HepG2 (cell line): ENCODE measurements around the gene FKBP5. TPM values are rescaled to one million over a fixed set of nuclear protein-coding genes. Genes with fewer than 3 reads are reported as not detected.

Source experiments
- ARID2 ChIP-seq: sonication (generic); formaldehyde crosslinking; IDR thresholded peaks from 2 replicates; pipeline ENCODE4 v1.8.1; 2022; ENCODE audit warnings: mild to moderate bottlenecking, missing genetic modification reagents, borderline replicate concordance
- ATF7 ChIP-seq, 2 experiments: fragments of 450-650 bp in 1 of 2; sonication (generic) in 1 of 2; formaldehyde crosslinking in 1 of 2; IDR thresholded peaks; 2 replicates each; pipeline versions ENCODE4 v1.4.0 to v1.6.1; 2016 to 2020; ENCODE audit warnings: antibody characterized with exemption in 1 of 2, mild to moderate bottlenecking in 1 of 2, missing genetic modification reagents in 1 of 2
- DPF2 ChIP-seq: sonication (generic); formaldehyde crosslinking; IDR thresholded peaks from 2 replicates; pipeline ENCODE4 v1.4.0; 2020; ENCODE audit warnings: mild to moderate bottlenecking, low read depth, missing genetic modification reagents, borderline replicate concordance
- EED ChIP-seq: sonication (generic); formaldehyde crosslinking; IDR thresholded peaks from 2 replicates; pipeline ENCODE4 v1.5.0; 2020; ENCODE audit warnings: mild to moderate bottlenecking, missing genetic modification reagents
- FOSL1 ChIP-seq: sonication (generic); formaldehyde crosslinking; IDR thresholded peaks from 2 replicates; pipeline ENCODE4 v1.9.0; 2021; ENCODE audit warnings: missing genetic modification reagents, borderline replicate concordance
- KDM4B ChIP-seq: sonication (generic); formaldehyde crosslinking; IDR thresholded peaks from 2 replicates; pipeline ENCODE4 v1.4.0; 2020; ENCODE audit warnings: missing genetic modification reagents
- ONECUT2 ChIP-seq: sonication (generic); formaldehyde crosslinking; IDR thresholded peaks from 2 replicates; pipeline ENCODE4 v1.4.0; 2020; ENCODE audit warnings: missing genetic modification reagents
- PHF5A ChIP-seq: IDR thresholded peaks from one replicate; pipeline ENCODE4 v1.6.1; 2018; ENCODE audit warnings: low read depth, missing genetic modification reagents; ENCODE audit not compliant: unreplicated experiment
- TBX2 ChIP-seq: sonication (generic); formaldehyde crosslinking; IDR thresholded peaks from 2 replicates; pipeline ENCODE4 v1.5.0; 2020; ENCODE audit warnings: missing genetic modification reagents, mild to moderate bottlenecking, borderline replicate concordance
- TEAD3 ChIP-seq: optimal IDR thresholded peaks from 2 replicates; pipeline ENCODE3; 2016; ENCODE audit warnings: borderline replicate concordance
- ZMAT3 ChIP-seq: sonication (generic); formaldehyde crosslinking; conservative IDR thresholded peaks from 2 replicates; pipeline ENCODE4 v1.7.0; 2021; ENCODE audit warnings: missing genetic modification reagents
- ZNF451 ChIP-seq: sonication (generic); formaldehyde crosslinking; IDR thresholded peaks from 2 replicates; pipeline ENCODE4 v1.5.0; 2020; ENCODE audit warnings: mild to moderate bottlenecking, missing genetic modification reagents
- polyA plus RNA-seq, 8 experiments: library from polyadenylated mRNA; depleted of rRNA in 3 of 8; stranded (reverse) in 7 of 8; unstranded in 1 of 8; fragments of >200 nt; fragmentation: Illumina TruSeq in 4 of 8; extraction: Trizol in 4 of 8; gene quantifications; 2 replicates each; pipeline versions ENCODE4 v1.2.1 to v1.2.3, GENCODE V29; 2011 to 2016; ENCODE audit warnings: low read depth in 4 of 8, missing spikeins in 1 of 8, mixed read lengths in 1 of 8; ENCODE audit not compliant: insufficient read depth in 1 of 8
- total RNA-seq, 5 experiments: library from RNA; depleted of rRNA; stranded (reverse); fragments of >200 nt; fragmentation: Illumina TruSeq; extraction: Trizol; gene quantifications; 2 replicates each; pipeline ENCODE4 v1.2.3, GENCODE V29; 2016; ENCODE audit warnings: low read depth in 1 of 5
- TF ChIP-seq, protein P1 (sequence below): sonication (generic); formaldehyde crosslinking; IDR thresholded peaks from 2 replicates; pipeline ENCODE4 v1.8.0; 2022; ENCODE audit warnings: missing genetic modification reagents, mild to moderate bottlenecking, borderline replicate concordance
- TF ChIP-seq, protein P2 (sequence below): sonication (generic); formaldehyde crosslinking; IDR thresholded peaks from 2 replicates; pipeline ENCODE4 v1.5.0; 2020; ENCODE audit warnings: missing genetic modification reagents
- TF ChIP-seq, protein P3 (sequence below): sonication (generic); formaldehyde crosslinking; IDR thresholded peaks from 2 replicates; pipeline ENCODE4 v1.4.0; 2020; ENCODE audit warnings: missing genetic modification reagents, borderline replicate concordance
- TF ChIP-seq, protein P4 (sequence below): sonication (generic); formaldehyde crosslinking; IDR thresholded peaks from 2 replicates; pipeline ENCODE4 v1.5.1; 2020; ENCODE audit warnings: missing genetic modification reagents, mild to moderate bottlenecking, borderline replicate concordance

FKBP5 gene
- total and polyA plus RNA-seq, 2 of the 13 experiments (the other 11 are each of a cell fraction or from before 2014, with no cell fraction given), result 8.0 to 17.4 TPM

DNA sequence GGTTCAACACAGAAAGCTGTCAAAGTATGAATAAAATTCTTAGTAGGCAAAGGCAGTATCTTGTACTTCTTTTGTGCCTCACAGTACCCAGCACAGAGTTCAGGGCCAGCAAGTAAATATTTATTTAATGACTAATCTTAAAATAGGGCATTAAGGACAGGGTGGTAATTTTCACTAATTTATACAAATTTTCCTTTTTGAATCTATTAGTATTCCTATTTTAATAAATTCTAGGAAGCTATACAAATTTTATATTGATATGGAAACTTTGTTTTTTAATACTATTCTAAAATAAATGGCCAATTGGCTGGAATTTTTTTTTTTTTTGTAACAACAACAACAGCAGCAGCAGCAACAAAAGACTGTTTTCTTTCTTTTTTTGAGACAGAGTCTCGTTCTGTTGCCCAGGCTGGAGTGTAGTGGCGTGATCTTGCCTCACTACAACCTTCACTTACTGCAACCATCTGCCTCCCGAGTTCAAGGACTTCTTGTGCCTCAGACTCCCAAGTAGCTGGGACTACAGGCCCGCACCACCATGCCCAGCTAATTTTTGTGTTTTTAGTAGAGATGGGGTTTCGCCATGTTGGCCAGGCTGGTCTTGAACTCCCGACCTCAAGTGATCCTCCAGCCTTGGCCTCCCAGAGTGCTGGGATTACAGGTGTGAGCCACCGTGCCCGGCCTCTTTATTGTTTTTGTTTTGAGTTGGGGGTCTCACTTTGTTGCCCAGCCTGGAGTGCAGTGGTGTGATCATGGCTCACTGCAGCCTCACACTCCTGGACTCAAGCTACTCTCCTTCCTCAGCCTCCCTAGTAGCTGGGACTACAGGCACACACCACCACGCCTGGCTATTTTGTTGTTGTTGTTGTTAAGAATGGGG, 85.2 kb downstream of the FKBP5 start (continued):
- TF ChIP-seq ONECUT2 (CRISPR knock-in tag) (no peak), ZNF451 (CRISPR knock-in tag) (no peak), FOSL1 (CRISPR knock-in tag) (peak; percentile 90), EED (peak; percentile 42; the same call in 1 of the 2 replicates), ATF7 (IDR thresholded peaks at IDR 0.05) (no peak), ATF7 (CRISPR knock-in tag; IDR thresholded peaks at IDR 0.05) (no peak), KDM4B (CRISPR knock-in tag) (0 out of 2 replicates have a peak, but pooled peaks have one; percentile 56), DPF2 (CRISPR knock-in tag) (peak; percentile 66; the same call in 1 of the 2 replicates), TBX2 (CRISPR knock-in tag) (peak; percentile 31; the same call in 1 of the 2 replicates), ZMAT3 (CRISPR knock-in tag) (no peak), PHF5A (no peak), ARID2 (CRISPR knock-in tag) (no peak), TEAD3 (CRISPR knock-in tag) (peak; percentile 20)
- TF ChIP-seq, protein P1, sequence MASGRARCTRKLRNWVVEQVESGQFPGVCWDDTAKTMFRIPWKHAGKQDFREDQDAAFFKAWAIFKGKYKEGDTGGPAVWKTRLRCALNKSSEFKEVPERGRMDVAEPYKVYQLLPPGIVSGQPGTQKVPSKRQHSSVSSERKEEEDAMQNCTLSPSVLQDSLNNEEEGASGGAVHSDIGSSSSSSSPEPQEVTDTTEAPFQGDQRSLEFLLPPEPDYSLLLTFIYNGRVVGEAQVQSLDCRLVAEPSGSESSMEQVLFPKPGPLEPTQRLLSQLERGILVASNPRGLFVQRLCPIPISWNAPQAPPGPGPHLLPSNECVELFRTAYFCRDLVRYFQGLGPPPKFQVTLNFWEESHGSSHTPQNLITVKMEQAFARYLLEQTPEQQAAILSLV (CRISPR knock-in tag), result no peak
- TF ChIP-seq, protein P2, sequence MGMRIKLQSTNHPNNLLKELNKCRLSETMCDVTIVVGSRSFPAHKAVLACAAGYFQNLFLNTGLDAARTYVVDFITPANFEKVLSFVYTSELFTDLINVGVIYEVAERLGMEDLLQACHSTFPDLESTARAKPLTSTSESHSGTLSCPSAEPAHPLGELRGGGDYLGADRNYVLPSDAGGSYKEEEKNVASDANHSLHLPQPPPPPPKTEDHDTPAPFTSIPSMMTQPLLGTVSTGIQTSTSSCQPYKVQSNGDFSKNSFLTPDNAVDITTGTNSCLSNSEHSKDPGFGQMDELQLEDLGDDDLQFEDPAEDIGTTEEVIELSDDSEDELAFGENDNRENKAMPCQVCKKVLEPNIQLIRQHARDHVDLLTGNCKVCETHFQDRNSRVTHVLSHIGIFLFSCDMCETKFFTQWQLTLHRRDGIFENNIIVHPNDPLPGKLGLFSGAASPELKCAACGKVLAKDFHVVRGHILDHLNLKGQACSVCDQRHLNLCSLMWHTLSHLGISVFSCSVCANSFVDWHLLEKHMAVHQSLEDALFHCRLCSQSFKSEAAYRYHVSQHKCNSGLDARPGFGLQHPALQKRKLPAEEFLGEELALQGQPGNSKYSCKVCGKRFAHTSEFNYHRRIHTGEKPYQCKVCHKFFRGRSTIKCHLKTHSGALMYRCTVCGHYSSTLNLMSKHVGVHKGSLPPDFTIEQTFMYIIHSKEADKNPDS (CRISPR knock-in tag), result peak; percentile 75; the same call in 1 of the 2 replicates
- TF ChIP-seq, protein P3, sequence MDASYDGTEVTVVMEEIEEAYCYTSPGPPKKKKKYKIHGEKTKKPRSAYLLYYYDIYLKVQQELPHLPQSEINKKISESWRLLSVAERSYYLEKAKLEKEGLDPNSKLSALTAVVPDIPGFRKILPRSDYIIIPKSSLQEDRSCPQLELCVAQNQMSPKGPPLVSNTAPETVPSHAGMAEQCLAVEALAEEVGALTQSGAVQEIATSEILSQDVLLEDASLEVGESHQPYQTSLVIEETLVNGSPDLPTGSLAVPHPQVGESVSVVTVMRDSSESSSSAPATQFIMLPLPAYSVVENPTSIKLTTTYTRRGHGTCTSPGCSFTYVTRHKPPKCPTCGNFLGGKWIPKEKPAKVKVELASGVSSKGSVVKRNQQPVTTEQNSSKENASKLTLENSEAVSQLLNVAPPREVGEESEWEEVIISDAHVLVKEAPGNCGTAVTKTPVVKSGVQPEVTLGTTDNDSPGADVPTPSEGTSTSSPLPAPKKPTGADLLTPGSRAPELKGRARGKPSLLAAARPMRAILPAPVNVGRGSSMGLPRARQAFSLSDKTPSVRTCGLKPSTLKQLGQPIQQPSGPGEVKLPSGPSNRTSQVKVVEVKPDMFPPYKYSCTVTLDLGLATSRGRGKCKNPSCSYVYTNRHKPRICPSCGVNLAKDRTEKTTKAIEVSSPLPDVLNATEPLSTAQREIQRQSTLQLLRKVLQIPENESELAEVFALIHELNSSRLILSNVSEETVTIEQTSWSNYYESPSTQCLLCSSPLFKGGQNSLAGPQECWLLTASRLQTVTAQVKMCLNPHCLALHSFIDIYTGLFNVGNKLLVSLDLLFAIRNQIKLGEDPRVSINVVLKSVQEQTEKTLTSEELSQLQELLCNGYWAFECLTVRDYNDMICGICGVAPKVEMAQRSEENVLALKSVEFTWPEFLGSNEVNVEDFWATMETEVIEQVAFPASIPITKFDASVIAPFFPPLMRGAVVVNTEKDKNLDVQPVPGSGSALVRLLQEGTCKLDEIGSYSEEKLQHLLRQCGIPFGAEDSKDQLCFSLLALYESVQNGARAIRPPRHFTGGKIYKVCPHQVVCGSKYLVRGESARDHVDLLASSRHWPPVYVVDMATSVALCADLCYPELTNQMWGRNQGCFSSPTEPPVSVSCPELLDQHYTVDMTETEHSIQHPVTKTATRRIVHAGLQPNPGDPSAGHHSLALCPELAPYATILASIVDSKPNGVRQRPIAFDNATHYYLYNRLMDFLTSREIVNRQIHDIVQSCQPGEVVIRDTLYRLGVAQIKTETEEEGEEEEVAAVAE (CRISPR knock-in tag), result 0 out of 2 replicates have a peak, but pooled peaks have one; percentile 28
- TF ChIP-seq, protein P4, sequence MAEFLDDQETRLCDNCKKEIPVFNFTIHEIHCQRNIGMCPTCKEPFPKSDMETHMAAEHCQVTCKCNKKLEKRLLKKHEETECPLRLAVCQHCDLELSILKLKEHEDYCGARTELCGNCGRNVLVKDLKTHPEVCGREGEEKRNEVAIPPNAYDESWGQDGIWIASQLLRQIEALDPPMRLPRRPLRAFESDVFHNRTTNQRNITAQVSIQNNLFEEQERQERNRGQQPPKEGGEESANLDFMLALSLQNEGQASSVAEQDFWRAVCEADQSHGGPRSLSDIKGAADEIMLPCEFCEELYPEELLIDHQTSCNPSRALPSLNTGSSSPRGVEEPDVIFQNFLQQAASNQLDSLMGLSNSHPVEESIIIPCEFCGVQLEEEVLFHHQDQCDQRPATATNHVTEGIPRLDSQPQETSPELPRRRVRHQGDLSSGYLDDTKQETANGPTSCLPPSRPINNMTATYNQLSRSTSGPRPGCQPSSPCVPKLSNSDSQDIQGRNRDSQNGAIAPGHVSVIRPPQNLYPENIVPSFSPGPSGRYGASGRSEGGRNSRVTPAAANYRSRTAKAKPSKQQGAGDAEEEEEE (CRISPR knock-in tag), result no peak
